ENCODE results near the gene TTLL12.
A peak's percentile ranks its signal among the peaks of the same experiment; 100 is the strongest.

The TTLL12 gene

DNA sequence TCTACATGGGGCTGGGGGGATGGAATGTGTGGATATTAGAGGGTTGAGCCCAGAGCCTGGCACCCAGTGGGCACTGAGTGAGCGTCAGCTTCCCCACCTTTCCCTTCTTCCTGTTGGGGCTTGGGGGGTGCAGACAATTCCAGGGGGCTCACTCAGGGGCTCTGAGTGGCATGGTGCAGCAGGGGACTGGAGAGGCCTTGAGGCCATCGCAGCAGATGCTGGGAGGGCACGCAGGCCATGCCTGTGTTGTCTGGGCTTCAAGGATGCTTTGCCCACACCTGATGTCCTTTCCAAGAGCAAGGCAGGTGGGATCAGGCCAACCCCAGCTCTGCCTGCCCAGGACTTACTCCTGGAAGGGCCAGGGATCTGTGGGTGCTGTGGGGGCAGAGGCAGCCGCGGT lies 11.2 kb upstream of the TTLL12 start:
- no peak for DNase-seq

DNA sequence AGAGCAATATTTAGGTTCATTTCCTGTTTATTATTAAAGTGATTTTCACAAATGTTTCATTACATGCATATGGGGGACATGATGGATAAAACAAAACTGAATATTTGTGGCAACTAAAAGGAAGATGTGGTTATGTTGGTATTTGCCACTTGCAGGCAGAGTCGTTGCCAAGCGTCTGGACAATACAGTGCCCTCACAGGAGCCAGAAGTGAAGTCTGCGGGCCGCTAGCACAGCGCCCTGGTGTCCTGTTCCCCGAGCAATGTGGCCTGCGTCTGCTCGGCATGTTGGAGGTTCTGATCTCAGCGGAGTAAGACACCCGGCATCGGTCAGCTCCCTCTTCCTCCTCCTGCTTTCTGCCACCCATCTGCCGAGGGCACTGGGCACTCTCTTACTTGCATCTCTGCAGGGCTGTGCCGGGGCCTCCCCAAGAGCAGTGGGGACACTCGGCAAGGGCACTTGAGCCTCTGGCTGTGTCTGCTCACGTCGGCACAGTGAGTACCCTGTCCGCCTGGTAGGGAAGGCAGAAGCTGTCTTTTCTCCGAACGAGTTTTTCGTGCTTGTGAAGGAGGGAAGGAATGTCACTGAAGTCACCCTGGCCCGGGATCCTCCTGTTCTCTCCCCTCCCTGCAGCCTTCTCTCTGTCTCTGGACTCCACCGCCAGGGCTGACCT lies 10.5 kb upstream of the TTLL12 start:
- DNase-seq = no peak

DNA sequence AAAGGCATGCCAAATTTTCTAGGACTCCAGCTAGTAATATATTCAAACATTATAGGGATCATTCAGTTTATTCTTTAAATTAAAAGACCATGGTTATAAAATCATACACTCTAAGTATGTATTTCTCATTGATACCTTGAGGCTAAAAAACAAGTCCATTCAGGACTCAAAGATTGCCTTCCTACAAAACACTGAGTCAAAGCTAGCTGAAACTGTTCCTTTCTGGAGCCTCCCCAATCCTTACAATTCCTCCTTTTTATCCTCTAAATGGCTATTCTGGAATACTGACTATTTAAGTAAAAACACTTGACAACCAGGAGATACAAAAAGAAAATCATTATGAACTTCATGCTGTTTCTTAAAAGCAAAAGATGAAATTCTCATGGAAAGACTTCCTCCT lies 4.9 kb upstream of the TTLL12 start:
- DNase-seq = no peak

DNA sequence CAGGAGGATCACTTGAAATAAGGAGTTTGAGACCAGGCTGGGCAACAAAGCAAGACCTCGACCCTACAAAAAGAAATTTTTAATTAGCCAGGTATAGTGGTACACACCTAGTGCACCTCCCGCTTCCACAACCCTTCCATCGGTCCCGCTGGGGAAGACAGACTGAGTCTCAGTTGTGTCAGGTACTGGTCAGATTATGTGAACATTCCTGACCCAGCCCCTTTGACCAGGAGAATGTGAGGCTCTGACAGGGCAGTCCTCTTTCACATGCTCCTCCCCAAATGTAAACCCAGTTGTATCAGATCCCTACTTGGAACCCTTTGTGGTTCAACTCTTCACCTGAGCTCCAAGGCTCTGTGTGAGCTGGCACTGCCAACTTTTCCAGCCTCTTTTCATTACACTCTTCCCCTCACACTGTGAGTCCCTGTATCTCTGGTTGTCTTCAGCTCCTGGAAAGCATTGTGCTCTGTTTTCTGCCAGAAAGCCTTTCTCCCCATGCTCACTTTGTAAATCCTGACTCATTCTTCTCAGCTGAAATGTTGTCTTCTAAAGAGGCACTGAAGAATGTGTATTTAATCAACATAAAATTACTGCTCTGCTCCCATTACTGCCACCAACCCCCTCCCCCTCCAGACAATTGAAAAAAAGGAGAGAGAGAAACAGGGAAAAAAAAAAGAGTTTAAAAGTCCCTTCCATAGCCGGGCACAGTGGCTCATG lies 2.1 kb upstream of the TTLL12 start:
- no peak for DNase-seq

DNA sequence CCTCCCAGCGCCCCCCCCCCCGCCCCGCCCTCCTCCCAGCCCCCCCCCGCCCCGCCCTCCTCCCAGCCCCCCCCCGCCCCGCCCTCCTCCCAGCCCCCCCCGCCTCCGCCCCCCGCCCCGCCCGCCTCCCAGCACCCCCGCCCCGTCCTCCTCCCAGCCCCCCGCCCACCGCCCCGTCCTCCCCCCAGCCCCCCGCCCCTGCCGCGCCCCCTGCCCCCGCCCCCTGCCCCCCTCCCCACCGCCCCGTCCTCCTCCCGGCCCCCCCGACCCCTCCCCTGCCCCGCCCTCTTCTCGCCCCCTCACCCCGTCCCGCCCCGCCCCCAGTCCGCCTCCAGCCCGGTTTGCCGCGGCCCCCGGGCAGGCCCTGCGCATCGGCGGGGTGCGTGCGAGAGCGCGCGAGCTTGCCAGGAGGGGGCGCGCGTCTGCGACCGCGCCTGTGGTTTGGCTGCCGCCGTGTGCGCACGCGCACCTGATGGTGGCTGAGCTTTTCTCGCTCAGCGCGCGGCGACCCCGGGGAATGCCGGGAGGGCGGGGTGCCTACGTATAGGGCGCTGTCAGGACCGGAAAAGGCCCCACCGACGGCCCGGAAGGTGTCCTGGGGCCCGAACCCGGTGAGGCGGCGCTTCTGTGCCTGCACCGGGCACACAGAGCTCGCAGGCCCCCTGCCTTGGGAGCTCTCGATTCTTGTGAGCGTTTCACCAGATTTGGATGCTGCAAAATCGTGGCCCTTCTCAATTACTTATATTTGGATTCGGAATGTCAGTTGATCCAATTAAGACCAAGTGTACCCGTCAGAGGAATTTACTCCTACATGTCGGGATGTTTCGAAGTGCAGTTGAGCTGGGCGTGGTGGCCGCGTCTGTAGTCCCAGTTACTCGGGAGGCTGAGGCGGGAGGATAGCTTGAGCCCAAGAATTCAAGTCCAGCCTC lies 501 bp upstream of the TTLL12 start:
- DNase-seq = peak; percentile 70

DNA sequence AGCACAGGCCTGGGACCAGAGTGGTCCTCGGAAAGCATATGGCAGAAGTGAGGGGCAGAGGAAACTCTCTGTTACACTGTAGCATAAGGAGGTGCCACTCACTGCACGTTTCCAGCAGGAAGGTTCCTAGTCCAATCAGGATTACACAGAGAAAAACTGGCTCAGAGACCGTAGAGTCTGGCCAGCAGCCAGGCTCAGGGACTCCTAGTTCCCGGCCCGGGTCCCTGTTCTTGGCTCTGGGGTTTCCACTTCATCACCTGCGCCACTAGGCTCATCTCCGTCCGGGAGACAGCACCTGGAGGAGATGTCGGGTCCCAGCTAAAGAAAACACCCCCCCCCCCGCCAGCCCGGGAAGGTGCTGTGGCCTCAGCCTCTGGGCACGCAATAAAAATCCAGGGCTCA lies 1.1 kb downstream of the TTLL12 start:
- no peak for DNase-seq

DNA sequence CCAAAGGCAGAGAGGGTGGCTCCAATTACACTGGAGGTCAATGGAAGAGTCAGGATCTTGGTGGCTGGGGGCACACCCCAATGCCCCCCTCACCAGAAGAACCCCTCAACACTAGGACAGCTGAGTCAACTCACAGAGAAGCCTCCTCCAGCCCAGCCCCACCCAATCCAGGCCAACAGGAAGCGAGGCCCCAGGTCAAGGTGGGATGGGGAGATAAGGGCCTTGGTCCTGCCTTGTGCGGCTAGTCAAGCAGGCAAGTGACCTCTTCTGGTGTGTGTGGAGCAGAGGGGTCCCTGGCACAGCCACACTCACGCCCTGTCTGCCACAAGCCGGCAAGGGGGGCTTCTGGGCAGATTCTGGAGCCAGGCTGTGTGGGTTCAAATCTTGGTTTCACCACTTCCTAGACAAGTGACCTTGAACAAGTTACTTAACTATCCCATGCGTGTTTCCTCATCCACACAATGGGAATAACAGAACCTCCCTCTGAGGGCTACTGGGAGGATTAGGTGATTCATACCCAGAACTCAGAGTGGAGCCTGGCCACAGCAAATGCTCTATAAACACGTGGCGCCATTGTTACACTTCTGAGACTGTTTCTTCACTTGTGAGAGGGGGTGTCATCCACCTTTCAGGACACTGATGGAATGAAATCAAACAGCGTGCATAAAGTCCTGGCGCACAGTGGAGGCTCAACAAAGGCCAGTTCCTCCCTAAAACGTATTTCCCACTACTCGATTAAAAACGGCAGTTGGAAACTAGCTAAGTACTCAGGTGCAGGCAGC lies 3.2 kb downstream of the TTLL12 start:
- no peak for DNase-seq

DNA sequence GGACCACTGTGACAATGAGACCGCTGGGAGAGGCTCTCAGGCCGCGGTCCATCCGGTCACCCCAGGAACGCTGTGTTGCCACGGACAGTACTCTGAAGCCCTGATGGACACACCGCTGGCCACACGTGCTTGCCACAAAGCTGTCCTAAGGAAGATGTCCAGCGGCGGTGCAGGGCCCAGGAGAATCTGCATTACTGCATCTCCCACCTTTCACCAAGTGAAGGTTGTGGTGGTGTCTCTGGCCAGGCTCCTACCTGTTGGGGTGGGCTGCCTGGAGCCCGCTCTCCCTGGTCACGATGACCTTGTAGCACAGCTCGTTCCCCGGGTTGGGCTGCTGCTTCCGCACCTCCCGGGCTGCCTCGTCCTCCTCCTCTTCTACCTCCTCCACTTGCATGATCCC lies 4.2 kb downstream of the TTLL12 start:
- DNase-seq = no peak

DNA sequence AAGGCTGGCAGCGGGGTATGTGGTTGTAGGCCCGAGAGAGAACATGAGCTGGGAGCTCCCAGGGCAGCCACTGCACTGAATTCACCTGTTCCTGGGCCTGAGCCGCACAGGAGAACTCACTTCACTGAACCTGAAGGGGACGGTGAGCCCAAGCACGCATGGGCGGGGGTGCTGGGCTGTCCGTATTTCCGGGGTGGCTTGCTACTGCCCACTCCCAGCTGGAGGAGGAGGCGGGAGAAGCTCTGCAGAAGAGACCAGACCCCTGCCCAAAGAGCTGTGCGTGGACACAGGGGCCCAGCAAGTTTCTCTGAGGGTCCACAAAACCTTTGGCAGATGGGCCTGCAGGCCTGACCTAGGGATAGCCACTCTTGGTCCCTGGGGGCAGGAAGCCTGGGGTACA lies 4.8 kb downstream of the TTLL12 start:
- DNase-seq = no peak

DNA sequence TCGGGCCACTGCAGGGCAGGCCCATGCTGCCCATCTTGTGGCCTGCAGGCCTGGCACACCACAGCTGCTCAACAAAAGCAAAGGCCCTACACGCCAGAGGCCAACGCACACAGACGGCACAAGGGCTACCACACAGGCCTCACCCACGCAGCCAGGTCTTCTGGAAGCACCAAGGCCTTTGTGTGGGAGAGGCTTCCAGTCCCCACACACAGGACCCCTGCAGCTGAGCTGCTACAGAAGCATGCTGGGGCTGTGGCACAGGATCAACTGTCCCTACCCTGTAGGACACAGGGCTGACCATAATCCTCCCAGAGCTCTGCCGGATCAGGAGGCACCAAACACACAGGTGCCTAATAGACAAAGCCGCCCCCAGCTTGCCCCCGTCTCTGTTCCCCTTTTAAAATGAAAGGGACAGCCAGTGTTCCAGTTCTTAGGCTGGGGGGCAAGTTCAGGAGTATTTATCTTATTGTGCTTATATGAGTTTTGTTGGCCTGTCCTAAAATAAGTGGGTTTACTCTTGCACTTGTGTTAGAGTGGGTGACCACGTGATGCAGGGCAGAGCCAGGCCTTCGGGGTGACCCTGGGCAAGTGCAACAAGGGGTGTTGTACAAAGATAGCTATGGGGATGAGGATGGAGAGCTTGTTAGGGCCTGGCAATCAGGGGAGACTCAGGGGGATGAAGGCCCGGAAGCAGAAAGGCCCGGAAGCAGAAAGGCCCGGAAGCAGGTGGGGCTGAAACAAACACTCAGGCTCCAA lies 5.4 kb downstream of the TTLL12 start:
- no peak for DNase-seq

DNA sequence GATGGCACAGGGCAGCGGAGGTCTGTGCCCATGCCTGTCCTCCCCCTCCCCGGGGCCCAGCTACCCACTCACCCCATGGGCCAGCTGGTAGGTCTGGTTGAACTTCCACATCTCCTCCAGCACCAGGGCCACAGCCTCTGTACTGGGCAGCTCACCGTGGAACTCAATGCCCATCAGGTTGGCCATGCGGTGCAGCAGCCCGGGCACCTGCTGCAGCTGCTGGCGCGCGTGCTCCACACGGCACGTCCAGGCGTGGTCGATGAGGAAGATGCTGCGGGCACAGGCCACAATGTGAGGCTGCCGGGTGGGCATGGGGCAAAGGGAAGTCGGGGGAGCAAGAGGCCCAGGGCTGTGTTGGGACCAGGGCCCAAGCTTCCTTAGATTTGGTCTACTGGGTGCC lies 6.3 kb downstream of the TTLL12 start:
- no peak for DNase-seq

DNA sequence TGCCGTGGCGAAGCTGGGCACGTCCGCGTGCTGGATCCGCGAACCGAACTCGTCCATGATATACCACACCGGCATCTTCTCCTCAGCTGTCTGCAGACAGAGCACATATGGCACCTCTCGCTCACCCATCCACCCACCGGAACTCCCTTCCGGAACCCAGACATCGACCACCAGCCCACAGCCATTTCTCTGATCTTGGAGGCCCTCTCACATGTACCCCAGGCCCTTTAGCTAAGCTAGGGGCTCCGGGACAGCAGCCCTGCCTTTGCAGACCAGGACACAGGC lies 7.1 kb downstream of the TTLL12 start:
- DNase-seq = no peak

DNA sequence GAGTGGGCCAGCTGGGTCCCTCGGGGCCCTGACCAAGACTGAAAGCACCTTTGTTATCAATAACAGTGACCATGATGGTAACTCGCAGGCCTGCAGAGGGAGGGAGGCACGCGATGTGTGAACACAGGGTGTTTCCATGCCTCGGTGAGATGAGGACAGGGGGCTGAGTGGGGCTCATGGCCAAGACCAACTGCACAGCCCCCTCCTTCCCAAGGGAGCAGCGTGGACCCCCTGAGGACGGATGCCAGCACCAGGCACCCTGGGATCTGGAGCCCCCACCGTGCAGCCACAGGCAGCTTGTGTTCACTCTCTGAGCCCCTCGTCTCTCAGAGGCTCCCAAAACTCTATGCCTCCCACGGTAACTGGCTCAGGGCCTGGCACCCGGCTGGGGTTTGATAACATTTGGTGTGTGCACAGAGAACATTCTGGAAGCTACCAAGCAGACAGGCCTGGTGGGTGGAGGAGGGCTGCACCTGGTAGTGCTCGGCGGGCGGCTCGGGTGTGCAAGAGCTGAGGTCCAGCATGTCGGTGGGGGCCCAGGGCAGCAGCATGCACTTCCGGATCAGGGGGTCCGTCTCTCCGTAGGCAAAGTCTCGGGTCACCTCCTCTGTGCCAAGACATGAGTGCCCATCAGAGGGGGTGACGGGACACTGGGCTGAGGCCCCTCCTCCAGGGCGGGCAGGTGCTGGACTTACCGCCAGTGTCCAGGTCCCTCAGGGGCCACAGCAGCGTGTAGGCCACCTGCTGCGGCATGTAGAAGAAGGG lies 7.6 kb downstream of the TTLL12 start:
- no peak for DNase-seq

DNA sequence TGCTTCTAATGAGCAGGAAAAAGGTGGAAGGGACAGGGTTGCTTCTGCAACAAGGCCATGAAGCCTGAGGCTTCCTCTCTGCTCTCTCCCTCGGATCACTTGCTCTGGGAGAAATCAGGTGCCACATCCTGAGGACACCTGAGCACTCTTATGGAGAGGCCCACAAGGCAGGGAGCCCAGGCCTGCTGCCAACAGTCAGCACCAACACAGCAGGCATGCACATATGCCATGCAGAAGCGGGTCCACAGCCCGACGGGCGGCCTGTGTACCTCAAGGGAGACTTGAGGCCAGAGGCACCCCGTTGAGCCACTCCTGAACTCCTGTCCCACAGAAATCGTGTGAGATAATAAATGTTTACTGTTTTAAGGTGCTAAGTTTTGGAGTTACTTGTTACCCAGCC lies 9.5 kb downstream of the TTLL12 start:
- DNase-seq = no peak

DNA sequence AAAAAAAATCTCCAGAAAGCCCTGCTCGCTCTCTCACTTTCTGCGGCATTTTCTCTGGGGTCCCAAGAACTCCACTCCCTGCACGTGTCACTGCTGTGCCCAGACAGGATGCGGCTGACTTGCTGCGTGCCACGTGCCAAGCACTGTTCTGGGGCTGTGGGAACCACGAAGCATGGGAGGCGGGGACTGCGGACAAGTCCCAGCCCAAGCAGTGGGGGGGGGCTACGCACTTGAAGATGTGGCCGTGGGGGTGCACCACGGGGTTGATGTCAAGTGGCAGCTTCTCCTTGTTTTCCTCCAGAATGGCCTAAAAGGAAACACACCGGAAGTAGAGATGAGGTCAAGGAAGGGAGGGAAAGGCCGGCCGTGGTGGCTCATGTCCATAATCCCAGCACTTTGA lies 10.8 kb downstream of the TTLL12 start:
- no peak for DNase-seq

DNA sequence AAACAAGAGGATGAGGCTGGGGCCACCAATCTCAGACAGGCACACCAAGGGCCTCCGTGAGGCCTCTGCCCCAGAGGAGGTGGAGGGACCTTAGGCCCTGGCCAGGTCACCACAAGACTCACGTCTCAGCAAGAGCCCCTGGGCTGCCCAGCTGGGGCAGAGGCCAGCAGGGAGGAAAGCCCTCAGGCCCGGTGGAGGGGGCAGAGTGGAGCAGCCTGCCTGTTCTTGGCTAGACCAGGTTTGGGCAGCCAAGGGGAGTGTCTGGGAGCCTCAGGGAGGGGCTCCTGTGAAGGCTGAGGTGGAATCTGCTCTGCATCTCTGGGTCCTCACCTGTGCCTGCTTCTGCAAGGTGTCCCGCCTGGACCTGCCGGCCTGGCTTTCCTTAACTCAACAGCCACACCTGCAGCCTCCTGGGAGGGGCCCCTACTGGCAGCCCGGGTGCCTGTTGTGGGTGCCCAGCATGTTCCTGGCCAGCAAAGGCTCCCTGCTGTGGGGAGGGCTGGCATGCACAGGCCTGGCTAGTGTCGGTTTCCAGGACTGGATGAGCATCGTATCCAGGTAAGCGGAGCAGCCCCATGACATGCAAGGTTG lies 11.9 kb downstream of the TTLL12 start:
- no peak for DNase-seq

DNA sequence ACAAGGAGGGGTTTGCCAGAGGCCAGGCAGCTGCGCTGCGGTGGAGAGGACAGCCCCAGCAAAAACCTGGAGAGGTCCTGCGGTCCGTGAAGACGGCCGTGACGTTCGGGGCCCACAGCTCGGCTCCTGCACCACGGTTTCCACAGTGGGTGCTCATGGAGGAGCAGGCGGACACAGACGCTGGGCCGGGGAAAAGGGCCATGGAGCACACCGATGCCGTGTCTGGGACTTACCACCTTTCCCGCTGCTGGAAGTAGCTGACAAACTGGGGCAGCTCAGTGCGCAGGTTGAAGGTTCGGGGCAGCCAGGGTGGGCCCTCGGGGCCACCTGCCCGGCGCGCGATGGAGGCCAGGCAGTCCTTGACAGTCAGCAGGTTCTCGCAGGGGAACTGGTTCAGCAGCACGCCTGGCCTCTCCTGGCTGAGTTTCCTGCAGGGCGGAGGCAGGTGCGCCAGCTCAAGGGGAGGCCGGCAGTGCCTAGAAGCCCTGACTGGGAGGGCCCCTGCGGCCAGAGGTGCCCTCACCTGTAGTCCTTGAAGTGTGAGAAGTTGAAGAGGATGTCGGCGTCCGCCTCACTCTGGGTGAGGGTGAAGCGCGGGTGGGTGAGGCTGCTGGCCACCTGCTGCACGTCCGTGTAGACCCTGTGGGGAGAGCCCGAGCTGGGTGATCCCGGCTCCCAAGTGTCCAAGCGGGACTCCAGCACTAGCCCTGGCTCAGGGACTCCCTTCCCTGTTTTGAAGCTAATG lies 12.8 kb downstream of the TTLL12 start:
- no peak for DNase-seq

DNA sequence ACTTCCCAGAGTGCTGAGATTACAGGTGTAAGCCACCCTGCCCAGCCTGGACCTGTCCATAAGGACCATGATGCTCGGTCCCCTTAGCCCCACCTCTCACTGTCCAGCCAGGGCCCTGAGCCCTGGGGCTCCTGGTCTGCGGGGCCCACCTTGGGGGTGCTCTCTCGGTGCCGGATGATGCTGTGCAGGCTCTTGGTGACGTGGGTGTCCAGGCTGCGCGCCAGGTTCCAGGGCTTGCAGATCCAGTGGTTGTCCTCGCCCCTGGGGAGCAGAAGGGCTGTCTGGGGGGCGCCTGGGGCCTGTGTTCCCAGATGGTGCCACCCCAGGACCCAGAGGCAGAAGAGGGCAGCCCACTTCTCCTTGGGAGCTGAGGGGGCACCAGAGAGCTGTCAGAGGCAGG lies 13.4 kb downstream of the TTLL12 start:
- no peak for DNase-seq

DNA sequence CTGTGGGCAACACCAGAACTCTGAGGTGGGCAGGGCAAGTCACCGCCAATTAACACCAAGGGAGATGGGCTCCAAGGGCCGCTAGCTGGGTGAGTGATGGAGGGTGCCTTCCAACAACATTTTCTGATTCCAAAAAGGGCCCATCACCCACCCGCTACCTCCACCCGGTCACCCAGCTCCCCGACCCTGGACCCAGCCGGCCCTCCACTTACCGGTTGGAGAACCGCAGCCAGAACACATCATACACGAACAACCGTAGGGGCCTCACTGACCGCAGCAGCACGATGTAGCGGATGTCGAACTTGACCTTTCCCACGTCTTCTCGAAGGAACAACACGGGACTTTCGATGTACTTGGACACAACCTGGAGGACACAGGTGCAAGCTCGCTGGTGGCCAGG lies 14.7 kb downstream of the TTLL12 start:
- DNase-seq = no peak

DNA sequence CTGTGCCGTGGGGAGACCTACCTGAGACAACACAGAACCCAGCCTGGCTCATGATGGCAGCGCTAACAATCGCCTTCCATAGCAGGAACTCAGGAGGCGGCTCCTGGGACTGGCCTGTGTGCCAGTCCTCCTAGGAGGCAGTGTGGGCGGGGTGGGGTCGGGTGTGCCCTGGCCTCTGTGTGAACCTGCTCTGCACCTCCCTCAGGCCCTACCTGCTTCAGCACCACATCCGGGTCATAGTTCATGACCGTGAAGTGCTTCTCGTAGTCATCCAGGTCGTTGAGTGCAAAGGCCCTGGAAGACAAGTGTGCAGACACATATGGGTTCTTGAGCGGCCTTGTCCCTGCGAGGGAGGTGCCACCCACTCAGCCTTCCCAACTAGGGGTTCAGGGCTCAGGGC lies 15.3 kb downstream of the TTLL12 start:
- DNase-seq = no peak
